GM21390 (cell line): ENCODE results near the gene IGFBP7.

Experiments used
- ATAC-seq: cut with Tn5 transposase; IDR thresholded peaks from one replicate; pipeline ENCODE4 v1.9.1; 2021; ENCODE audit not compliant: unreplicated experiment

The IGFBP7 gene

GRCh38 chr4:57098415-57098814 is 11.8 kb downstream of the IGFBP7 start:
- ATAC-seq, result no peak

GRCh38 chr4:57097711-57098110 is 12.5 kb downstream of the IGFBP7 start:
- ATAC-seq, result no peak

- ATAC-seq, result no peak
Measured at GRCh38 chr4:57095956-57096355, 14.2 kb downstream of the IGFBP7 start.

- ATAC-seq, result no peak
Measured at GRCh38 chr4:57095245-57095644, 14.9 kb downstream of the IGFBP7 start.

- ATAC-seq, result no peak
Measured at GRCh38 chr4:57094832-57095223, 15.4 kb downstream of the IGFBP7 start.

- no peak for ATAC-seq
Measured at GRCh38 chr4:57093845-57094831, 16.0 kb downstream of the IGFBP7 start.

GRCh38 chr4:57091657-57092162 is 18.5 kb downstream of the IGFBP7 start:
- ATAC-seq, result no peak

GRCh38 chr4:57090079-57090478 is 20.1 kb downstream of the IGFBP7 start:
- ATAC-seq, result no peak

GRCh38 chr4:57089549-57089948 is 20.6 kb downstream of the IGFBP7 start:
- no peak for ATAC-seq

GRCh38 chr4:57086031-57086723 is 24.0 kb downstream of the IGFBP7 start:
- no peak for ATAC-seq

- ATAC-seq, result no peak
Measured at GRCh38 chr4:57085278-57085677, 24.9 kb downstream of the IGFBP7 start.

GRCh38 chr4:57084360-57084759 is 25.8 kb downstream of the IGFBP7 start:
- no peak for ATAC-seq

GRCh38 chr4:57083090-57083489 is 27.1 kb downstream of the IGFBP7 start:
- ATAC-seq, result no peak

- no peak for ATAC-seq
Measured at GRCh38 chr4:57081651-57082621, 28.2 kb downstream of the IGFBP7 start.

- ATAC-seq, result no peak
Measured at GRCh38 chr4:57080781-57081650, 29.2 kb downstream of the IGFBP7 start.

- ATAC-seq, result no peak
Measured at GRCh38 chr4:57078685-57079521, 31.3 kb downstream of the IGFBP7 start.

GRCh38 chr4:57077550-57078343 is 32.4 kb downstream of the IGFBP7 start:
- no peak for ATAC-seq

- no peak for ATAC-seq
Measured at GRCh38 chr4:57076646-57077045, 33.5 kb downstream of the IGFBP7 start.
